Measurements from ENCODE around the gene ADAMTS17. TPM values are rescaled to one million over a fixed set of nuclear protein-coding genes. Genes with fewer than 3 reads are reported as not detected.

The ADAMTS17 gene
- total RNA-seq, 1 experiment from 2014 or later, result 4.2 TPM

DNA sequence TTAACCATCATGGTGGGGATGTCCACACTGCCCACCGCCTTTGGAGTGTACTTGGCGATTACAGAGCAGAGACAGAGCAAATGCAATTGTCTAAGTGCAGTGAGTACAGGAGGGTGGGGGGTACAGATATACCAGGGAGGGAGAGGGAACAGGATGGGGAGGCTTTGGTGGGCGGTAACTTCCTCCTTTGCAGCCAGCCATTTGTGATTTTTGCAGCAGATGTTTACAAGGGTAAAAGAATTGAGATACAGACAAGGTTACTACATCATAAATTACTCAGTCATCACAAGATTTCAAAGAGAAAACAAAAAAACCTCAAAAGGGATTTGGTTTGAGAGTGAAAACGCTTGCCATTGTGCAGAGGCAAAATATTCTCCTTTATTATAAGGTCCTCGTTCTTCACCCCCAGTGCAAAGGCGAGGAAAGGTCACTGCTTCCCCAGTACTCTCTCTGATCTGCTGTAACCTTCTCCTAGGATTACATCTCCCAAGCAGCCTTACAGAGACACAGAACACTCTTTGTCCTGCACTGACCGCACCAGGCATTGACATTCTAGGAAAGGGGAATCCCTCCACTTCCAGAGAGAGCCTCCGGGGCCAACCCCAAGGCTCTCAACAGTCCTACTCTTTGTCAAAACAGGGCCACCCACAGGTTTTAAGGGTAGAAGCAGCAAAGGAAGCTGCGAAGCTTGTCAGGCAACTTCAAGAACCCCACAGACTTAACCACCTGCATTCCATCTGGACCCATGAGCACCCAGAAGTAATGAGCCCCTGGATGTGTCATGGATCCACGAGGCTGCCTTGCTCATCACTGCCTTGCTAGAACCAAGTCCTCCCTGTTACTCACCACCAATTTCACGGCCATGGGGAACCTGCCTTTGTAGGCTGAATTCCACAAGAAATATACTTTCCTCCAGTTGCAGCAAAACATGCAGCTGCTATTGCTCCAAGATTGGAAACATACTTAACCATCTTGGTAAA is 117.3 kb downstream of the ADAMTS17 start (continued):
- TF ChIP-seq, protein P1, sequence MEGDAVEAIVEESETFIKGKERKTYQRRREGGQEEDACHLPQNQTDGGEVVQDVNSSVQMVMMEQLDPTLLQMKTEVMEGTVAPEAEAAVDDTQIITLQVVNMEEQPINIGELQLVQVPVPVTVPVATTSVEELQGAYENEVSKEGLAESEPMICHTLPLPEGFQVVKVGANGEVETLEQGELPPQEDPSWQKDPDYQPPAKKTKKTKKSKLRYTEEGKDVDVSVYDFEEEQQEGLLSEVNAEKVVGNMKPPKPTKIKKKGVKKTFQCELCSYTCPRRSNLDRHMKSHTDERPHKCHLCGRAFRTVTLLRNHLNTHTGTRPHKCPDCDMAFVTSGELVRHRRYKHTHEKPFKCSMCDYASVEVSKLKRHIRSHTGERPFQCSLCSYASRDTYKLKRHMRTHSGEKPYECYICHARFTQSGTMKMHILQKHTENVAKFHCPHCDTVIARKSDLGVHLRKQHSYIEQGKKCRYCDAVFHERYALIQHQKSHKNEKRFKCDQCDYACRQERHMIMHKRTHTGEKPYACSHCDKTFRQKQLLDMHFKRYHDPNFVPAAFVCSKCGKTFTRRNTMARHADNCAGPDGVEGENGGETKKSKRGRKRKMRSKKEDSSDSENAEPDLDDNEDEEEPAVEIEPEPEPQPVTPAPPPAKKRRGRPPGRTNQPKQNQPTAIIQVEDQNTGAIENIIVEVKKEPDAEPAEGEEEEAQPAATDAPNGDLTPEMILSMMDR (IDR thresholded peaks at IDR 0.05 in 2 of 3, conservative IDR thresholded peaks at IDR 0.05 in 1 of 3; ENCODE audit: borderline replicate concordance in 1 of 3, insufficient read depth in 1 of 3, low read depth in 2 of 3, low read length in 2 of 3), result no peak
- no peak for TF ChIP-seq RAD21 (IDR thresholded peaks at IDR 0.05; ENCODE audit: low read depth)

DNA sequence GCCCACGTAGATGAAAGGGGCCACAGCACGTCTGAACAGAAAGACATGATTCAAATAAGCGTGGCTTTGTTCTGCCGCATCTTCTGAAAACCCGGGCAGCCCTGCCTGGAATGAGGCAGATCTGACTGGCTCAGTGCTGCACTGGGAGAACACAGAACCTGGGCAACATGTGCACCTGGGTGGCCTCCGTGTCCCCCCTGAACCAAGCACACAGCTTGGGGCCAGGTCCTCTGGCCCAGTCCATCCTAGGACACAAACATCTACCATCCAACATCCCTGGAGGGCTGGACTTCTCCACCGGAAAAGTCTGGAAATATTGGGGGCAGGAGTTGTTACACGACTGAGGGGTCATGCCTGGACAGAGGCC is 119.4 kb downstream of the ADAMTS17 start:
- intact Hi-C loops (cut with micrococcal nuclease), result no loop called here
- DNase-seq (ENCODE audit: low read depth, low spot score) (no peak), ATAC-seq (no peak)
- POLR2A ChIA-PET, result no interaction called here
- Histone ChIP-seq H3K79me2 (ENCODE audit: insufficient read depth, low read length) (no peaks in the 10 kb centered on the region), H4K20me1 (ENCODE audit: insufficient read depth) (no peaks in the 10 kb centered on the region), H3K9ac (ENCODE audit: low read length) (no peak overlapping the region), H3K9me3 (ENCODE audit: control insufficient read depth in 1 of 2, insufficient read depth in 1 of 2, low read depth in 1 of 2, low read length in 2 of 2) (no peaks in the 10 kb centered on the region), H3K27ac (ENCODE audit: low read depth, low read length) (no peak overlapping the region), H3K4me3 (replicated peaks in 1 of 2; ENCODE audit: low read depth in 1 of 2, low read length in 2 of 2) (no peak overlapping the region), H3K27me3 (ENCODE audit: insufficient read depth, low read length) (no peaks in the 10 kb centered on the region), H3K36me3 (ENCODE audit: control insufficient read depth in 1 of 2, insufficient read depth in 2 of 2, low read length in 2 of 2) (no peaks in the 10 kb centered on the region), H3K4me2 (ENCODE audit: low read length) (no peak overlapping the region), H3K9me2 (ENCODE audit: insufficient read depth) (no peaks in the 10 kb centered on the region), H2AFZ (ENCODE audit: low read depth, low read length, poor library complexity, severe bottlenecking) (no peak overlapping the region), H3K4me1 (ENCODE audit: control insufficient read depth in 1 of 2, insufficient read depth in 2 of 2, low read length in 2 of 2) (no peaks in the 10 kb centered on the region)
- no peak for TF ChIP-seq POLR2A (IDR thresholded peaks at IDR 0.05; ENCODE audit: borderline replicate concordance, extremely low read depth, insufficient read depth, insufficient read length)
- no peak for TF ChIP-seq EZH2phosphoT487 (IDR thresholded peaks at IDR 0.05; ENCODE audit: borderline replicate concordance)
- TF ChIP-seq, protein P2, sequence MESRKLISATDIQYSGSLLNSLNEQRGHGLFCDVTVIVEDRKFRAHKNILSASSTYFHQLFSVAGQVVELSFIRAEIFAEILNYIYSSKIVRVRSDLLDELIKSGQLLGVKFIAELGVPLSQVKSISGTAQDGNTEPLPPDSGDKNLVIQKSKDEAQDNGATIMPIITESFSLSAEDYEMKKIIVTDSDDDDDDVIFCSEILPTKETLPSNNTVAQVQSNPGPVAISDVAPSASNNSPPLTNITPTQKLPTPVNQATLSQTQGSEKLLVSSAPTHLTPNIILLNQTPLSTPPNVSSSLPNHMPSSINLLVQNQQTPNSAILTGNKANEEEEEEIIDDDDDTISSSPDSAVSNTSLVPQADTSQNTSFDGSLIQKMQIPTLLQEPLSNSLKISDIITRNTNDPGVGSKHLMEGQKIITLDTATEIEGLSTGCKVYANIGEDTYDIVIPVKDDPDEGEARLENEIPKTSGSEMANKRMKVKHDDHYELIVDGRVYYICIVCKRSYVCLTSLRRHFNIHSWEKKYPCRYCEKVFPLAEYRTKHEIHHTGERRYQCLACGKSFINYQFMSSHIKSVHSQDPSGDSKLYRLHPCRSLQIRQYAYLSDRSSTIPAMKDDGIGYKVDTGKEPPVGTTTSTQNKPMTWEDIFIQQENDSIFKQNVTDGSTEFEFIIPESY (IDR thresholded peaks at IDR 0.05; ENCODE audit: extremely low read depth, insufficient replicate concordance, low read length), result no peak
- TF ChIP-seq, protein P3, sequence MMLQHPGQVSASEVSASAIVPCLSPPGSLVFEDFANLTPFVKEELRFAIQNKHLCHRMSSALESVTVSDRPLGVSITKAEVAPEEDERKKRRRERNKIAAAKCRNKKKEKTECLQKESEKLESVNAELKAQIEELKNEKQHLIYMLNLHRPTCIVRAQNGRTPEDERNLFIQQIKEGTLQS (IDR thresholded peaks at IDR 0.05), result no peak
- TF ChIP-seq, protein P4, sequence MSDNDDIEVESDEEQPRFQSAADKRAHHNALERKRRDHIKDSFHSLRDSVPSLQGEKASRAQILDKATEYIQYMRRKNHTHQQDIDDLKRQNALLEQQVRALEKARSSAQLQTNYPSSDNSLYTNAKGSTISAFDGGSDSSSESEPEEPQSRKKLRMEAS (IDR thresholded peaks at IDR 0.05), result no peak
- TF ChIP-seq, protein P1 (IDR thresholded peaks at IDR 0.05 in 2 of 3, conservative IDR thresholded peaks at IDR 0.05 in 1 of 3; ENCODE audit: borderline replicate concordance in 1 of 3, insufficient read depth in 1 of 3, low read depth in 2 of 3, low read length in 2 of 3), result no peak
- TF ChIP-seq, protein P5, sequence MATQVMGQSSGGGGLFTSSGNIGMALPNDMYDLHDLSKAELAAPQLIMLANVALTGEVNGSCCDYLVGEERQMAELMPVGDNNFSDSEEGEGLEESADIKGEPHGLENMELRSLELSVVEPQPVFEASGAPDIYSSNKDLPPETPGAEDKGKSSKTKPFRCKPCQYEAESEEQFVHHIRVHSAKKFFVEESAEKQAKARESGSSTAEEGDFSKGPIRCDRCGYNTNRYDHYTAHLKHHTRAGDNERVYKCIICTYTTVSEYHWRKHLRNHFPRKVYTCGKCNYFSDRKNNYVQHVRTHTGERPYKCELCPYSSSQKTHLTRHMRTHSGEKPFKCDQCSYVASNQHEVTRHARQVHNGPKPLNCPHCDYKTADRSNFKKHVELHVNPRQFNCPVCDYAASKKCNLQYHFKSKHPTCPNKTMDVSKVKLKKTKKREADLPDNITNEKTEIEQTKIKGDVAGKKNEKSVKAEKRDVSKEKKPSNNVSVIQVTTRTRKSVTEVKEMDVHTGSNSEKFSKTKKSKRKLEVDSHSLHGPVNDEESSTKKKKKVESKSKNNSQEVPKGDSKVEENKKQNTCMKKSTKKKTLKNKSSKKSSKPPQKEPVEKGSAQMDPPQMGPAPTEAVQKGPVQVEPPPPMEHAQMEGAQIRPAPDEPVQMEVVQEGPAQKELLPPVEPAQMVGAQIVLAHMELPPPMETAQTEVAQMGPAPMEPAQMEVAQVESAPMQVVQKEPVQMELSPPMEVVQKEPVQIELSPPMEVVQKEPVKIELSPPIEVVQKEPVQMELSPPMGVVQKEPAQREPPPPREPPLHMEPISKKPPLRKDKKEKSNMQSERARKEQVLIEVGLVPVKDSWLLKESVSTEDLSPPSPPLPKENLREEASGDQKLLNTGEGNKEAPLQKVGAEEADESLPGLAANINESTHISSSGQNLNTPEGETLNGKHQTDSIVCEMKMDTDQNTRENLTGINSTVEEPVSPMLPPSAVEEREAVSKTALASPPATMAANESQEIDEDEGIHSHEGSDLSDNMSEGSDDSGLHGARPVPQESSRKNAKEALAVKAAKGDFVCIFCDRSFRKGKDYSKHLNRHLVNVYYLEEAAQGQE (IDR thresholded peaks at IDR 0.05; ENCODE audit: low read depth), result no peak
- TF ChIP-seq EZH2 (IDR thresholded peaks at IDR 0.05), result no peak
- CTCF ChIA-PET, result no interaction called here
- BruUV-seq (replicated peaks), result no TSS peak
- RAD21 ChIA-PET (ENCODE audit: low non-redundant PET in 1 of 2, low total read pairs in 2 of 2, uncharacterized antibody in 2 of 2, unreplicated experiment in 2 of 2), result no interaction called here

Measured in HCT116 (cell line).